Liver (tissue), 9 donors: ENCODE data around the gene PCDH9. TPM values are rescaled to one million over a fixed set of nuclear protein-coding genes. Genes with fewer than 3 reads are reported as not detected.

Experiments used
- DNase-seq: peaks from one replicate; pipeline ENCODE4 v3.0.0-alpha.2; 2017; ENCODE audit warnings: low spot score
- H3K27ac ChIP-seq, 2 donors: one replicate each; pipeline ENCODE4 v1.7.0; 2013; ENCODE audit warnings: inconsistent platforms in 2 of 2, low read length in 2 of 2, control low read depth in 1 of 2, low read depth in 1 of 2, mild to moderate bottlenecking in 1 of 2
- H3K27me3 ChIP-seq, 4 donors: one replicate each; pipeline versions ENCODE4 v1.6.1 to v1.7.0; 2013; ENCODE audit warnings: low read length in 3 of 4, inconsistent platforms in 1 of 4, mild to moderate bottlenecking in 1 of 4, moderate library complexity in 1 of 4; ENCODE audit not compliant: control insufficient read depth in 4 of 4, insufficient read depth in 4 of 4
- H3K36me3 ChIP-seq, 4 donors: one replicate each; pipeline versions ENCODE4 v1.6.1 to v1.7.0; 2013; ENCODE audit warnings: low read length in 3 of 4, mild to moderate bottlenecking in 3 of 4, low read depth in 1 of 4, moderate library complexity in 1 of 4; ENCODE audit not compliant: control insufficient read depth in 4 of 4, insufficient read depth in 3 of 4
- H3K4me1 ChIP-seq, 4 donors: one replicate each; pipeline versions ENCODE4 v1.6.1 to v1.7.0; 2013; ENCODE audit warnings: low read length in 3 of 4, mild to moderate bottlenecking in 3 of 4, moderate library complexity in 1 of 4; ENCODE audit not compliant: control insufficient read depth in 4 of 4, insufficient read depth in 4 of 4
- H3K4me3 ChIP-seq, 3 donors: one replicate each; pipeline versions ENCODE4 v1.6.1 to v1.7.0; 2013; ENCODE audit warnings: low read length in 3 of 3, control low read depth in 1 of 3, low read depth in 1 of 3, mild to moderate bottlenecking in 1 of 3
- H3K9ac ChIP-seq, 2 donors: one replicate each; pipeline ENCODE4 v1.7.0; 2013; ENCODE audit warnings: low read length in 2 of 2, mild to moderate bottlenecking in 2 of 2, moderate library complexity in 2 of 2, control low read depth in 1 of 2, low read depth in 1 of 2
- H3K9me3 ChIP-seq, 4 donors: one replicate each; pipeline versions ENCODE4 v1.6.1 to v1.7.0; 2013; ENCODE audit warnings: low read length in 3 of 4; ENCODE audit not compliant: control insufficient read depth in 4 of 4
- ATF3 ChIP-seq: IDR thresholded peaks from 2 replicates; pipeline ENCODE4 v1.6.1; 2016; ENCODE audit warnings: antibody characterized with exemption
- CTCF ChIP-seq: fragments of 150-350 bp; IDR thresholded peaks from 2 replicates; pipeline ENCODE4 v1.5.1; 2017; ENCODE audit warnings: improper control_type of control experiment, low read depth, low read length; ENCODE audit not compliant: missing input control
- FOXA1 ChIP-seq: IDR thresholded peaks from 2 replicates; pipeline ENCODE4 v1.6.1; 2016; ENCODE audit warnings: antibody characterized with exemption
- FOXA2 ChIP-seq: IDR thresholded peaks from 2 replicates; pipeline ENCODE4 v1.6.1; 2016; ENCODE audit warnings: antibody characterized with exemption
- GABPA ChIP-seq, 2 donors: IDR thresholded peaks in 1 of 2; conservative IDR thresholded peaks in 1 of 2; 2 replicates each; pipeline ENCODE4 v1.6.1; 2016; ENCODE audit warnings: antibody characterized with exemption in 2 of 2, mild to moderate bottlenecking in 1 of 2, moderate library complexity in 1 of 2
- JUND ChIP-seq, 2 donors: IDR thresholded peaks; 2 replicates each; pipeline ENCODE4 v1.6.1; 2016; ENCODE audit warnings: antibody characterized with exemption in 2 of 2
- MAX ChIP-seq: IDR thresholded peaks from 2 replicates; pipeline ENCODE4 v1.6.1; 2016; ENCODE audit warnings: antibody characterized with exemption
- RAD21 ChIP-seq, 2 donors: IDR thresholded peaks; 2 replicates each; pipeline ENCODE4 v1.6.1; 2016; ENCODE audit warnings: antibody characterized with exemption in 2 of 2, mild to moderate bottlenecking in 2 of 2
- REST ChIP-seq: IDR thresholded peaks from 2 replicates; pipeline ENCODE4 v1.6.1; 2016; ENCODE audit warnings: antibody characterized with exemption, mild to moderate bottlenecking
- RXRA ChIP-seq, 2 donors: IDR thresholded peaks; 2 replicates each; pipeline ENCODE4 v1.6.1; 2017 to 2018; ENCODE audit warnings: antibody characterized with exemption in 2 of 2, mild to moderate bottlenecking in 1 of 2
- SP1 ChIP-seq: IDR thresholded peaks from 2 replicates; pipeline ENCODE4 v1.6.1; 2018; ENCODE audit warnings: antibody characterized with exemption, mild to moderate bottlenecking
- TAF1 ChIP-seq: conservative IDR thresholded peaks from 2 replicates; pipeline ENCODE4 v1.6.1; 2016; ENCODE audit warnings: antibody characterized with exemption, mild to moderate bottlenecking
- YY1 ChIP-seq: IDR thresholded peaks from 2 replicates; pipeline ENCODE4 v1.6.1; 2016; ENCODE audit warnings: antibody characterized with exemption, mild to moderate bottlenecking
- WGBS: extraction: QIAGEN DNeasy Blood & Tissue Kit; methylation state at CpG from one replicate; pipeline ENCODE4 v1.1.7; 2013; 5-methylcytosine and 5-hydroxymethylcytosine counted together
- polyA plus RNA-seq, 2 donors: library from polyadenylated mRNA; stranded (reverse) in 1 of 2; unstranded in 1 of 2; fragments of 200-250 nt in 1 of 2; fragments of >200 nt in 1 of 2; fragmentation: Nextera tagmentation in 1 of 2; extraction: Ambion mirVana in 1 of 2; gene quantifications; one replicate each; pipeline versions ENCODE4 v1.2.1 to v1.2.3, GENCODE V29; 2013 to 2015
- total RNA-seq, 2 donors: library from RNA; depleted of rRNA; stranded (reverse); fragments of >200 nt; gene quantifications; one replicate each; pipeline ENCODE4 v1.2.3, GENCODE V29; 2014
- donor health status: healthy.
- donor health status: healthy.
- donor health status: healthy.
- donor health status: healthy.
- donor health status: healthy.

Gene PCDH9
- total and polyA plus RNA-seq, 4 donors: 0.90 to 4.0 (median 2.2) TPM

GRCh38 chr13:66469745-66470144 lies 760.4 kb downstream of the PCDH9 start:
- Histone ChIP-seq H3K27ac (no peak overlapping the region), H3K27me3 (no peaks in the 10 kb centered on the region), H3K9me3 (no peaks in the 10 kb centered on the region), H3K4me1 (no peaks in the 10 kb centered on the region), H3K36me3 (no peaks in the 10 kb centered on the region), H3K4me3 (no peak overlapping the region), H3K9ac (no peak overlapping the region)
- no peak for DNase-seq
- WGBS: 50% methylated on average over 6 of the region's 6 CpGs
- TF ChIP-seq ATF3: no peak

- Histone ChIP-seq H3K27me3 (no peaks in the 10 kb centered on the region), H3K27ac (no peak overlapping the region), H3K4me1 (no peaks in the 10 kb centered on the region), H3K36me3 (no peaks in the 10 kb centered on the region), H3K4me3 (no peak overlapping the region), H3K9ac (no peak overlapping the region), H3K9me3 (no peaks in the 10 kb centered on the region)
- DNase-seq: no peak
- TF ChIP-seq FOXA2 (no peak), FOXA1 (no peak)
Observed at GRCh38 chr13:66468656-66469055, 761.5 kb downstream of the PCDH9 start.

- TF ChIP-seq SP1 (no peak), TAF1 (no peak), CTCF (no peak), MAX (no peak), JUND (IDR thresholded peaks at IDR 0.05) (no peak), REST (no peak), GABPA (IDR thresholded peaks at IDR 0.05 in 1 of 2, conservative IDR thresholded peaks at IDR 0.05 in 1 of 2) (no peak), RXRA (IDR thresholded peaks at IDR 0.05) (no peak), YY1 (no peak), RAD21 (IDR thresholded peaks at IDR 0.05) (no peak)
- no peaks in the 10 kb centered on the region for H3K36me3 ChIP-seq
- H3K9ac ChIP-seq: no peak overlapping the region
- no peak for DNase-seq
- no peaks in the 10 kb centered on the region for H3K4me1 ChIP-seq
- no peak overlapping the region for H3K4me3 ChIP-seq
- no peak overlapping the region for H3K27ac ChIP-seq
- H3K27me3 ChIP-seq: no peaks in the 10 kb centered on the region
- WGBS: 42% methylated on average over 3 of the region's 3 CpGs
- no peaks in the 10 kb centered on the region for H3K9me3 ChIP-seq
Observed at GRCh38 chr13:66462187-66462586, 767.9 kb downstream of the PCDH9 start.
